DND-41 (cell line): ENCODE data around the gene POU3F2.

ENCODE experiments used
- ATAC-seq: fragments of 200-7000 bp; cut with Tn5 transposase; 3 replicates; pipeline ENCODE4 v1.9.1; 2021; ENCODE audit warnings: low read depth; ENCODE audit not compliant: insufficient read depth
- DNase-seq: peaks from one replicate; pipeline ENCODE4 v3.0.0-alpha.2; 2020
- H2AFZ ChIP-seq: 2 replicates; pipeline ENCODE4 v1.6.0; 2012; ENCODE audit warnings: low read depth, low read length
- H3K27ac ChIP-seq: 2 replicates; pipeline ENCODE4 v1.5.1; 2012; ENCODE audit warnings: low read length, inconsistent platforms
- H3K27me3 ChIP-seq: fragments of 200-600 bp; sonication (generic); 2 replicates; pipeline ENCODE4 v1.6.0; 2012; ENCODE audit warnings: low read length, mild to moderate bottlenecking, inconsistent platforms; ENCODE audit not compliant: insufficient read depth, poor library complexity
- H3K36me3 ChIP-seq: 2 replicates; pipeline ENCODE4 v1.5.1; 2012; ENCODE audit warnings: low read length, inconsistent platforms; ENCODE audit not compliant: insufficient read depth
- H3K4me1 ChIP-seq: 2 replicates; pipeline ENCODE4 v1.5.1; 2012; ENCODE audit warnings: mild to moderate bottlenecking, low read length; ENCODE audit not compliant: insufficient read depth
- H3K4me2 ChIP-seq: 2 replicates; pipeline ENCODE4 v1.6.0; 2012; ENCODE audit warnings: mild to moderate bottlenecking, moderate library complexity, low read length, inconsistent platforms; ENCODE audit not compliant: insufficient read depth
- H3K4me3 ChIP-seq, 2 experiments: fragments of 200-600 bp in 1 of 2; shearing (Covaris generic) in 1 of 2; 2 replicates each; pipeline ENCODE4 v1.5.1; 2012 to 2016; ENCODE audit warnings: inconsistent platforms in 2 of 2, low read length in 2 of 2, mild to moderate bottlenecking in 2 of 2, low read depth in 1 of 2, moderate library complexity in 1 of 2
- H3K79me2 ChIP-seq: 2 replicates; pipeline ENCODE4 v1.6.0; 2012; ENCODE audit warnings: low read length, inconsistent platforms; ENCODE audit not compliant: insufficient read depth
- H3K9ac ChIP-seq: 2 replicates; pipeline ENCODE4 v1.6.0; 2012; ENCODE audit warnings: low read depth, mild to moderate bottlenecking, inconsistent platforms, low read length, moderate library complexity
- H3K9me3 ChIP-seq: 2 replicates; pipeline ENCODE4 v1.5.1; 2012; ENCODE audit warnings: low read length, moderate library complexity, mild to moderate bottlenecking, inconsistent platforms; ENCODE audit not compliant: insufficient read depth, severe bottlenecking
- H4K20me1 ChIP-seq: 2 replicates; pipeline ENCODE4 v1.6.0; 2012; ENCODE audit warnings: low read length; ENCODE audit not compliant: insufficient read depth
- EZH2 ChIP-seq: IDR thresholded peaks from 3 replicates; pipeline ENCODE4 v1.6.1; 2012; ENCODE audit warnings: borderline replicate concordance, low read depth, mild to moderate bottlenecking, moderate library complexity, low read length, inconsistent platforms; ENCODE audit not compliant: severe bottlenecking
- TF ChIP-seq, protein P1 (sequence below): IDR thresholded peaks from 2 replicates; pipeline ENCODE4 v1.5.1; 2012; ENCODE audit warnings: borderline replicate concordance, low read length, moderate library complexity, mild to moderate bottlenecking; ENCODE audit not compliant: poor library complexity, severe bottlenecking; ENCODE audit errors: extremely low read depth

The POU3F2 gene

DNA sequence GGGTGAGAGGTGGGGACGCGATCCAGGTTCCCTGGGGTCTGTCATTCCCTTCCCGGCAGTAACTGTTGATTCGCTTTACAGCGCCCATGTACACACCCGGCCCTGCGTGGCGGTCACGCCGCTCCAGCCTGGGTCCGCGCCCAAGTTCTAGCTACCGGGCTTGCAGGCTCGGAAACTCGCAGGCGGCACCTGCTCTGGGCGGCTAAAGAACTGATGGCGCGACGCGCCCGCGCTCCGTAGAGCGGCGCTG is 1.4 kb upstream of the POU3F2 start:
- no peak for ATAC-seq
- Histone ChIP-seq H3K36me3 (no peaks in the 10 kb centered on the region), H3K27me3 (no peaks in the 10 kb centered on the region), H3K27ac (no peak overlapping the region), H3K79me2 (no peaks in the 10 kb centered on the region), H3K9me3 (no peaks in the 10 kb centered on the region), H4K20me1 (no peaks in the 10 kb centered on the region), H3K9ac (no peak overlapping the region), H3K4me1 (peaks cover 9% of the 10 kb centered on the region), H3K4me2 (no peak overlapping the region), H3K4me3 (no peak overlapping the region), H2AFZ (no peak overlapping the region)
- no peak for DNase-seq
- TF ChIP-seq EZH2: no peak
- TF ChIP-seq, protein P1, sequence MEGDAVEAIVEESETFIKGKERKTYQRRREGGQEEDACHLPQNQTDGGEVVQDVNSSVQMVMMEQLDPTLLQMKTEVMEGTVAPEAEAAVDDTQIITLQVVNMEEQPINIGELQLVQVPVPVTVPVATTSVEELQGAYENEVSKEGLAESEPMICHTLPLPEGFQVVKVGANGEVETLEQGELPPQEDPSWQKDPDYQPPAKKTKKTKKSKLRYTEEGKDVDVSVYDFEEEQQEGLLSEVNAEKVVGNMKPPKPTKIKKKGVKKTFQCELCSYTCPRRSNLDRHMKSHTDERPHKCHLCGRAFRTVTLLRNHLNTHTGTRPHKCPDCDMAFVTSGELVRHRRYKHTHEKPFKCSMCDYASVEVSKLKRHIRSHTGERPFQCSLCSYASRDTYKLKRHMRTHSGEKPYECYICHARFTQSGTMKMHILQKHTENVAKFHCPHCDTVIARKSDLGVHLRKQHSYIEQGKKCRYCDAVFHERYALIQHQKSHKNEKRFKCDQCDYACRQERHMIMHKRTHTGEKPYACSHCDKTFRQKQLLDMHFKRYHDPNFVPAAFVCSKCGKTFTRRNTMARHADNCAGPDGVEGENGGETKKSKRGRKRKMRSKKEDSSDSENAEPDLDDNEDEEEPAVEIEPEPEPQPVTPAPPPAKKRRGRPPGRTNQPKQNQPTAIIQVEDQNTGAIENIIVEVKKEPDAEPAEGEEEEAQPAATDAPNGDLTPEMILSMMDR: no peak

- Histone ChIP-seq H3K36me3 (no peaks in the 10 kb centered on the region), H3K27ac (no peak overlapping the region; the same call in 1 of the 2 replicates), H3K9me3 (no peaks in the 10 kb centered on the region), H2AFZ (peak overlapping the region; percentile 55), H3K4me1 (peaks cover 9% of the 10 kb centered on the region), H3K9ac (peak overlapping the region; percentile 39; the same call in 1 of the 2 replicates), H4K20me1 (no peaks in the 10 kb centered on the region), H3K79me2 (no peaks in the 10 kb centered on the region), H3K4me3 (peak overlapping the region in 1 of 2 experiments; percentile 61; a peak in 2 of 4 replicates), H3K27me3 (no peaks in the 10 kb centered on the region), H3K4me2 (peak overlapping the region; percentile 65)
- ATAC-seq (no peak), DNase-seq (no peak)
- TF ChIP-seq EZH2: no peak
- TF ChIP-seq, protein P1: no peak
Measured at GRCh38 chr6:98833307-98834059, 891 bp upstream of the POU3F2 start.

DNA sequence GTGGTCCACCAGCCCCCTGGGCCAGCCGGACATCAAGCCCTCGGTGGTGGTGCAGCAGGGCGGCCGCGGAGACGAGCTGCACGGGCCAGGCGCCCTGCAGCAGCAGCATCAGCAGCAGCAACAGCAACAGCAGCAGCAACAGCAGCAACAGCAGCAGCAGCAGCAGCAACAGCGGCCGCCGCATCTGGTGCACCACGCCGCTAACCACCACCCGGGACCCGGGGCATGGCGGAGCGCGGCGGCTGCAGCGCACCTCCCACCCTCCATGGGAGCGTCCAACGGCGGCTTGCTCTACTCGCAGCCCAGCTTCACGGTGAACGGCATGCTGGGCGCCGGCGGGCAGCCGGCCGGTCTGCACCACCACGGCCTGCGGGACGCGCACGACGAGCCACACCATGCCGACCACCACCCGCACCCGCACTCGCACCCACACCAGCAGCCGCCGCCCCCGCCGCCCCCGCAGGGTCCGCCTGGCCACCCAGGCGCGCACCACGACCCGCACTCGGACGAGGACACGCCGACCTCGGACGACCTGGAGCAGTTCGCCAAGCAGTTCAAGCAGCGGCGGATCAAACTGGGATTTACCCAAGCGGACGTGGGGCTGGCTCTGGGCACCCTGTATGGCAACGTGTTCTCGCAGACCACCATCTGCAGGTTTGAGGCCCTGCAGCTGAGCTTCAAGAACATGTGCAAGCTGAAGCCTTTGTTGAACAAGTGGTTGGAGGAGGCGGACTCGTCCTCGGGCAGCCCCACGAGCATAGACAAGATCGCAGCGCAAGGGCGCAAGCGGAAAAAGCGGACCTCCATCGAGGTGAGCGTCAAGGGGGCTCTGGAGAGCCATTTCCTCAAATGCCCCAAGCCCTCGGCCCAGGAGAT is 1.0 kb downstream of the POU3F2 start:
- TF ChIP-seq, protein P1: no peak
- no peak for TF ChIP-seq EZH2
- no peak overlapping the region for H3K9ac ChIP-seq
- peaks cover 9% of the 10 kb centered on the region for H3K4me1 ChIP-seq
- no peak overlapping the region for H2AFZ ChIP-seq
- DNase-seq (no peak), ATAC-seq (no peak)
- no peaks in the 10 kb centered on the region for H3K27me3 ChIP-seq
- peak overlapping the region; percentile 65 for H3K4me2 ChIP-seq
- no peak overlapping the region for H3K27ac ChIP-seq
- H3K4me3 ChIP-seq: no peak overlapping the region
- H4K20me1 ChIP-seq: no peaks in the 10 kb centered on the region
- H3K79me2 ChIP-seq: no peaks in the 10 kb centered on the region
- H3K9me3 ChIP-seq: no peaks in the 10 kb centered on the region
- no peaks in the 10 kb centered on the region for H3K36me3 ChIP-seq
